H1 (cell line): Measurements from ENCODE around the gene MBNL1.

ENCODE experiments used
- BRCA1 ChIP-seq: IDR thresholded peaks from 2 replicates; pipeline ENCODE4 v1.6.1; 2012; ENCODE audit warnings: low read depth, low read length, improper control_type of control experiment
- CBX8 ChIP-seq: fragments of 300-800, 300-1000 bp; sonication (generic); IDR thresholded peaks from 2 replicates; pipeline ENCODE4 v1.7.1; 2016; ENCODE audit warnings: low read depth, low read length, borderline replicate concordance
- CHD1 ChIP-seq: IDR thresholded peaks from 2 replicates; pipeline ENCODE4 v1.6.1; 2012; ENCODE audit warnings: low read depth, low read length, improper control_type of control experiment
- EP300 ChIP-seq, 2 experiments: IDR thresholded peaks; 1 replicate in 1 of 2; 2 replicates in 1 of 2; pipeline ENCODE4 v1.6.1; 2011 to 2012; ENCODE audit warnings: low read depth in 2 of 2, low read length in 2 of 2, mild to moderate bottlenecking in 2 of 2, borderline replicate concordance in 1 of 2, inconsistent platforms in 1 of 2, moderate library complexity in 1 of 2
- EZH2 ChIP-seq: fragments of 200-600 bp; sonication (generic); IDR thresholded peaks from 2 replicates; pipeline ENCODE4 v1.7.1; 2012; ENCODE audit warnings: low read depth, mild to moderate bottlenecking, moderate library complexity, low read length, inconsistent platforms; ENCODE audit not compliant: severe bottlenecking
- POLR2A ChIP-seq, 2 experiments: IDR thresholded peaks; 1 replicate in 1 of 2; 2 replicates in 1 of 2; pipeline ENCODE4 v1.6.1; 2011; ENCODE audit warnings: low read depth in 2 of 2, low read length in 2 of 2, mild to moderate bottlenecking in 2 of 2; ENCODE audit errors: control extremely low read depth in 1 of 2
- POLR2AphosphoS5 ChIP-seq: IDR thresholded peaks from 2 replicates; pipeline ENCODE4 v1.6.1; 2011; ENCODE audit warnings: low read depth, low read length
- RBBP5 ChIP-seq: IDR thresholded peaks from 2 replicates; pipeline ENCODE4 v1.7.1; 2012; ENCODE audit warnings: low read depth, mild to moderate bottlenecking, inconsistent platforms, low read length, moderate library complexity, borderline replicate concordance
- SP1 ChIP-seq: IDR thresholded peaks from 2 replicates; pipeline ENCODE4 v1.6.1; 2011; ENCODE audit warnings: low read depth, low read length
- TAF7 ChIP-seq: optimal IDR thresholded peaks from 2 replicates; pipeline ENCODE3; 2011; ENCODE audit warnings: low read depth, mild to moderate bottlenecking, inconsistent platforms, low read length, moderate library complexity, borderline replicate concordance
- YY1 ChIP-seq: IDR thresholded peaks from 2 replicates; pipeline ENCODE4 v1.6.1; 2011; ENCODE audit warnings: low read depth, mild to moderate bottlenecking, low read length
- TF ChIP-seq, protein P1 (sequence below), 3 experiments: IDR thresholded peaks; 1 replicate in 2 of 3; 2 replicates in 1 of 3; pipeline versions ENCODE4 v1.5.1 to v1.6.1; 2011; ENCODE audit warnings: low read length in 3 of 3, mild to moderate bottlenecking in 3 of 3, inconsistent platforms in 2 of 3, low read depth in 1 of 3, moderate library complexity in 1 of 3; ENCODE audit not compliant: insufficient read depth in 1 of 3; ENCODE audit errors: control extremely low read depth in 1 of 3
- TF ChIP-seq, protein P2 (sequence below): IDR thresholded peaks from 2 replicates; pipeline ENCODE4 v1.6.1; 2012; ENCODE audit warnings: inconsistent platforms

DNA sequence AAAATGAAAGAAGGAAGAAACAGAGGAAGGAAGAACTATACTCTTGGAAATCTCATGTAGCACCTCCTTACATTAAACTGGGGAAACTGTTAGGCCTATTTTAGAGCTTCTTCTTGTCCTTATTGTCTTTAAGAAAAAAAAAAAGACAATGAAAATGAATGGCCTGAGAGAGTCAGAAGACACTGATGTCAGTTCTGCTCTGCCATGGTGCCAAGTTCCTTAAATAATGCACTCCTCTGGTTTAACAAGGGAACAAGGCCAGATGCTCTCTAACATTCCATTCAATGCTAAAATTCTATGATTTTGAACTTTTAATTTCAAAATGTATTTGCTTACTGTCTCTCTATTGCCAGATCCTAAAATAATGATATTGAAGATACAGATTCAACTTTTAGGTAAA lies 4.4 kb upstream of the MBNL1 start:
- TF ChIP-seq TAF7 (no peak), CBX8 (no peak), SP1 (no peak), POLR2AphosphoS5 (no peak), YY1 (no peak), RBBP5 (no peak), BRCA1 (no peak), EP300 (IDR thresholded peaks at IDR 0.05; ENCODE audit: borderline replicate concordance in 1 of 2, low read depth in 2 of 2, low read length in 2 of 2) (no peak), CHD1 (no peak), EZH2 (no peak), POLR2A (IDR thresholded peaks at IDR 0.05; ENCODE audit: control extremely low read depth in 1 of 2, low read depth in 2 of 2, low read length in 2 of 2) (no peak)
- TF ChIP-seq, protein P1, sequence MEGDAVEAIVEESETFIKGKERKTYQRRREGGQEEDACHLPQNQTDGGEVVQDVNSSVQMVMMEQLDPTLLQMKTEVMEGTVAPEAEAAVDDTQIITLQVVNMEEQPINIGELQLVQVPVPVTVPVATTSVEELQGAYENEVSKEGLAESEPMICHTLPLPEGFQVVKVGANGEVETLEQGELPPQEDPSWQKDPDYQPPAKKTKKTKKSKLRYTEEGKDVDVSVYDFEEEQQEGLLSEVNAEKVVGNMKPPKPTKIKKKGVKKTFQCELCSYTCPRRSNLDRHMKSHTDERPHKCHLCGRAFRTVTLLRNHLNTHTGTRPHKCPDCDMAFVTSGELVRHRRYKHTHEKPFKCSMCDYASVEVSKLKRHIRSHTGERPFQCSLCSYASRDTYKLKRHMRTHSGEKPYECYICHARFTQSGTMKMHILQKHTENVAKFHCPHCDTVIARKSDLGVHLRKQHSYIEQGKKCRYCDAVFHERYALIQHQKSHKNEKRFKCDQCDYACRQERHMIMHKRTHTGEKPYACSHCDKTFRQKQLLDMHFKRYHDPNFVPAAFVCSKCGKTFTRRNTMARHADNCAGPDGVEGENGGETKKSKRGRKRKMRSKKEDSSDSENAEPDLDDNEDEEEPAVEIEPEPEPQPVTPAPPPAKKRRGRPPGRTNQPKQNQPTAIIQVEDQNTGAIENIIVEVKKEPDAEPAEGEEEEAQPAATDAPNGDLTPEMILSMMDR (IDR thresholded peaks at IDR 0.05; ENCODE audit: control extremely low read depth in 1 of 3, insufficient read depth in 1 of 3, low read depth in 1 of 3, low read length in 3 of 3), result no peak
- TF ChIP-seq, protein P2, sequence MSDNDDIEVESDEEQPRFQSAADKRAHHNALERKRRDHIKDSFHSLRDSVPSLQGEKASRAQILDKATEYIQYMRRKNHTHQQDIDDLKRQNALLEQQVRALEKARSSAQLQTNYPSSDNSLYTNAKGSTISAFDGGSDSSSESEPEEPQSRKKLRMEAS, result no peak
